HG03469 (cell line): ENCODE results near the gene PNO1.
"Not testable (repeated sequence)": the region's sequence is repeated elsewhere in the genome, so short reads cannot be mapped to it uniquely, and the experiment has no call there.

Experiments
- ATAC-seq: cut with Tn5 transposase; IDR thresholded peaks from one replicate; pipeline ENCODE4 v1.9.1; 2021; ENCODE audit warnings: mild to moderate bottlenecking, moderate library complexity, moderate number of reproducible peaks; ENCODE audit not compliant: unreplicated experiment

PNO1 gene

GRCh38 chr2:68156419-68156818 is 1.3 kb upstream of the PNO1 start:
- ATAC-seq: no peak

GRCh38 chr2:68157002-68157401 is 686 bp upstream of the PNO1 start:
- peak; percentile 11 for ATAC-seq

- no peak for ATAC-seq
These were observed 403 bp downstream of the PNO1 start for GRCh38 chr2:68158134-68158447.

GRCh38 chr2:68163641-68164040 is 6.0 kb downstream of the PNO1 start:
- ATAC-seq: no peak

GRCh38 chr2:68167186-68167585 is 9.5 kb downstream of the PNO1 start:
- ATAC-seq: no peak

- ATAC-seq: no peak
These were observed 11.6 kb downstream of the PNO1 start for GRCh38 chr2:68169308-68169707.

- no peak for ATAC-seq
These were observed 13.5 kb downstream of the PNO1 start for GRCh38 chr2:68171146-68171545.

- no peak for ATAC-seq
These were observed 14.0 kb downstream of the PNO1 start for GRCh38 chr2:68171684-68172083.

- no peak for ATAC-seq
These were observed 14.8 kb downstream of the PNO1 start for GRCh38 chr2:68172521-68172920.

- no peak for ATAC-seq
These were observed 15.5 kb downstream of the PNO1 start for GRCh38 chr2:68172990-68173700.

GRCh38 chr2:68175210-68175609 is 17.5 kb downstream of the PNO1 start:
- not testable (repeated sequence) for ATAC-seq

GRCh38 chr2:68176657-68177056 is 19.0 kb downstream of the PNO1 start:
- no peak for ATAC-seq

- ATAC-seq: no peak
These were observed 19.9 kb downstream of the PNO1 start for GRCh38 chr2:68177541-68177940.

- ATAC-seq: no peak
These were observed 20.7 kb downstream of the PNO1 start for GRCh38 chr2:68178432-68178831.

- no peak for ATAC-seq
These were observed 21.4 kb downstream of the PNO1 start for GRCh38 chr2:68178954-68179627.

- ATAC-seq: no peak
These were observed 25.2 kb downstream of the PNO1 start for GRCh38 chr2:68182902-68183301.

GRCh38 chr2:68185541-68186164 is 28.0 kb downstream of the PNO1 start:
- no peak for ATAC-seq

- ATAC-seq: no peak
These were observed 29.6 kb downstream of the PNO1 start for GRCh38 chr2:68187329-68187728.

- ATAC-seq: no peak
These were observed 31.1 kb downstream of the PNO1 start for GRCh38 chr2:68188831-68189230.

GRCh38 chr2:68189991-68190784 is 32.5 kb downstream of the PNO1 start:
- no peak for ATAC-seq

GRCh38 chr2:68190991-68191731 is 33.5 kb downstream of the PNO1 start:
- no peak for ATAC-seq
